GM12878 (cell line): ENCODE results near the gene F10. TPM values are rescaled to one million over a fixed set of nuclear protein-coding genes. Genes with fewer than 3 reads are reported as not detected.

ENCODE experiments used
- ATAC-seq: fragments of 200-7000 bp; cut with Tn5 transposase; 3 replicates; pipeline ENCODE4 v1.9.1; 2020; ENCODE audit warnings: mild to moderate bottlenecking, moderate library complexity
- BruUV-seq: library from RNA; stranded (reverse); fragments of 400-500 nt; replicated peaks from 2 replicates; lab custom pipeline; 2021; lab: Mats Ljungman, UMichigan
- CTCF ChIA-PET: fragments of 300-600 bp; sonication (Branson Sonifier 250); formaldehyde crosslinking; extraction: SDS; loops from one replicate; lab custom pipeline; 2021; ENCODE audit warnings: inconsistent platforms; lab: Yijun Ruan, JAX
- POLR2A ChIA-PET: fragments of 350-600 bp; formaldehyde crosslinking; extraction: SDS; loops from one replicate; lab custom pipeline; 2021; ENCODE audit warnings: inconsistent platforms; lab: Charles Lee
- RAD21 ChIA-PET: fragments of 300-600 bp; sonication (Branson Sonifier 250); formaldehyde crosslinking; loops from one replicate; lab custom pipeline; 2023; ENCODE audit warnings: antibody characterized with exemption; ENCODE audit not compliant: unreplicated experiment; lab: Charles Lee
- SMC1A ChIA-PET: fragments of 300-600 bp; sonication (Branson Sonifier 250); formaldehyde crosslinking; loops from one replicate; lab custom pipeline; 2023; ENCODE audit not compliant: unreplicated experiment, uncharacterized antibody; lab: Charles Lee
- DNase-seq: peaks from one replicate; pipeline ENCODE4 v3.0.0-alpha.2; 2011; ENCODE audit warnings: low read depth, low spot score
- FAIRE-seq: peaks from 3 replicates; lab custom pipeline; 2011; peaks lifted over from hg19 to GRCh38; lab: Jason Lieb, UNC
- H2AFZ ChIP-seq: 2 replicates; pipeline ENCODE4 v1.6.0; 2011; ENCODE audit warnings: low read depth, low read length, control low read depth; ENCODE audit not compliant: control insufficient read depth
- H3K27ac ChIP-seq: 2 replicates; pipeline ENCODE4 v1.5.1; 2011; ENCODE audit warnings: control low read depth; ENCODE audit not compliant: control insufficient read depth, insufficient read depth
- H3K27me3 ChIP-seq, 2 experiments: replicated peaks in 1 of 2; 2 replicates each; pipeline versions ENCODE4 v1.6.0 to v1.6.1; 2011; ENCODE audit warnings: low read length in 1 of 2; ENCODE audit not compliant: control insufficient read depth in 2 of 2, insufficient read depth in 2 of 2
- H3K36me3 ChIP-seq, 2 experiments: 2 replicates each; pipeline ENCODE4 v1.5.1; 2011; ENCODE audit warnings: low read length in 1 of 2; ENCODE audit not compliant: control insufficient read depth in 2 of 2, insufficient read depth in 2 of 2
- H3K4me1 ChIP-seq: 2 replicates; pipeline ENCODE4 v1.6.1; 2011; ENCODE audit warnings: mild to moderate bottlenecking, low read length, moderate library complexity, mixed read lengths; ENCODE audit not compliant: control insufficient read depth, insufficient read depth
- H3K4me2 ChIP-seq: 2 replicates; pipeline ENCODE4 v1.6.0; 2011; ENCODE audit warnings: control low read depth; ENCODE audit not compliant: control insufficient read depth, insufficient read depth
- H3K4me3 ChIP-seq: fragments of 200-600 bp; sonication (generic); 2 replicates; pipeline ENCODE4 v1.5.1; 2016
- H3K79me2 ChIP-seq: 2 replicates; pipeline ENCODE4 v1.6.0; 2011; ENCODE audit warnings: low read length; ENCODE audit not compliant: control insufficient read depth, insufficient read depth
- H3K9ac ChIP-seq: 2 replicates; pipeline ENCODE4 v1.8.0; 2011; ENCODE audit warnings: low read length, control low read depth, mixed read lengths; ENCODE audit not compliant: control insufficient read depth, insufficient read depth
- H3K9me3 ChIP-seq: replicated peaks from 3 replicates; pipeline ENCODE4 v1.5.1; 2011; ENCODE audit warnings: mild to moderate bottlenecking, low read length; ENCODE audit not compliant: control insufficient read depth, insufficient read depth
- H4K20me1 ChIP-seq: 2 replicates; pipeline ENCODE4 v1.6.0; 2011; ENCODE audit not compliant: control insufficient read depth, insufficient read depth
- BCL11A ChIP-seq: IDR thresholded peaks from 2 replicates; pipeline ENCODE4 v1.6.1; 2011; ENCODE audit warnings: low read depth, low read length
- CEBPZ ChIP-seq: fragments of 150-350 bp; IDR thresholded peaks from 2 replicates; pipeline ENCODE4 v1.6.1; 2016; ENCODE audit warnings: low read depth, low read length
- CHD2 ChIP-seq: IDR thresholded peaks from 2 replicates; pipeline ENCODE4 v1.6.1; 2011; ENCODE audit warnings: low read depth, low read length, improper control_type of control experiment, borderline replicate concordance
- FOS ChIP-seq: IDR thresholded peaks from 3 replicates; pipeline ENCODE4 v1.6.1; 2011; ENCODE audit warnings: borderline replicate concordance; ENCODE audit not compliant: insufficient read length; ENCODE audit errors: extremely low read depth
- HDAC6 ChIP-seq: fragments of 200-600 bp; sonication (generic); IDR thresholded peaks from one replicate; pipeline ENCODE4 v1.8.0; 2017; ENCODE audit warnings: antibody characterized with exemption; ENCODE audit not compliant: unreplicated experiment
- IKZF2 ChIP-seq, 2 experiments: fragments of 450-650 bp; IDR thresholded peaks; 2 replicates each; pipeline ENCODE4 v1.6.1; 2017; ENCODE audit warnings: mild to moderate bottlenecking in 2 of 2, moderate library complexity in 2 of 2
- REST ChIP-seq: IDR thresholded peaks from 2 replicates; pipeline ENCODE4 v1.6.1; 2012; ENCODE audit warnings: mild to moderate bottlenecking, low read depth, low read length
- SIN3A ChIP-seq: IDR thresholded peaks from 2 replicates; pipeline ENCODE4 v1.6.1; 2012; ENCODE audit warnings: low read depth, low read length, improper control_type of control experiment
- TBL1XR1 ChIP-seq: IDR thresholded peaks from 2 replicates; pipeline ENCODE4 v1.6.1; 2012; ENCODE audit warnings: low read depth, low read length, improper control_type of control experiment
- ZZZ3 ChIP-seq: IDR thresholded peaks from 2 replicates; pipeline ENCODE4 v1.6.1; 2011; ENCODE audit warnings: low read depth; ENCODE audit not compliant: control insufficient read depth, insufficient read length
- WGBS: methylation state at CpG from one replicate; pipeline ENCODE4 v1.1.6; 2016; ENCODE audit warnings: low lambda C conversion rate; ENCODE audit not compliant: insufficient replicate concordance, insufficient coverage; ENCODE audit errors: missing lambda C conversion rate; 5-methylcytosine and 5-hydroxymethylcytosine counted together
- in situ Hi-C: fragments of 300-500 bp; cut with MboI; formaldehyde crosslinking; loops from 9 replicates; pipeline ENCODE4 v1.14.3; 2018; ENCODE audit warnings: mixed read lengths
- intact Hi-C: fragments of 100-400 bp; cut with micrococcal nuclease; formaldehyde crosslinking; loops from one replicate; pipeline ENCODE4 v1.14.2; 2022; ENCODE audit not compliant: unreplicated experiment
- polyA plus RNA-seq, 11 experiments: library from polyadenylated mRNA; depleted of rRNA in 4 of 11; unstranded in 6 of 11; stranded (reverse) in 5 of 11; fragments of >200 nt; fragmentation: Nextera tagmentation in 4 of 11; fragmentation: Illumina TruSeq in 1 of 11; extraction: Ambion mirVana in 4 of 11; extraction: Trizol in 1 of 11; gene quantifications; 1 replicate in 1 of 11; 2 replicates in 10 of 11; pipeline versions ENCODE4 v1.2.1 to v1.2.3, GENCODE V29; 2011 to 2016; ENCODE audit warnings: inconsistent platforms in 2 of 11, missing spikeins in 2 of 11, low read depth in 1 of 11
- total RNA-seq, 4 experiments: library from RNA; depleted of rRNA in 3 of 4; stranded (reverse); fragments of >200 nt in 3 of 4; fragmentation: Illumina TruSeq in 1 of 4; extraction: Trizol in 1 of 4; gene quantifications; 2 replicates each; pipeline versions ENCODE4 v1.2.1 to v1.2.3, GENCODE V29; 2013 to 2021
- TF ChIP-seq, protein P1 (sequence below): fragments of 450-650 bp; IDR thresholded peaks from 2 replicates; pipeline ENCODE4 v1.6.1; 2017; ENCODE audit warnings: borderline replicate concordance
- TF ChIP-seq, protein P2 (sequence below): fragments of 450-650 bp; IDR thresholded peaks from 2 replicates; pipeline ENCODE4 v1.6.1; 2014; ENCODE audit warnings: mild to moderate bottlenecking

The F10 gene
- total and polyA plus RNA-seq, 10 of the 15 experiments (the other 5 are each of a cell fraction or from before 2014, with no cell fraction given), result not detected

GRCh38 chr13:113142876-113143275 lies 20.3 kb downstream of the F10 start (continued):
- TF ChIP-seq, protein P1, sequence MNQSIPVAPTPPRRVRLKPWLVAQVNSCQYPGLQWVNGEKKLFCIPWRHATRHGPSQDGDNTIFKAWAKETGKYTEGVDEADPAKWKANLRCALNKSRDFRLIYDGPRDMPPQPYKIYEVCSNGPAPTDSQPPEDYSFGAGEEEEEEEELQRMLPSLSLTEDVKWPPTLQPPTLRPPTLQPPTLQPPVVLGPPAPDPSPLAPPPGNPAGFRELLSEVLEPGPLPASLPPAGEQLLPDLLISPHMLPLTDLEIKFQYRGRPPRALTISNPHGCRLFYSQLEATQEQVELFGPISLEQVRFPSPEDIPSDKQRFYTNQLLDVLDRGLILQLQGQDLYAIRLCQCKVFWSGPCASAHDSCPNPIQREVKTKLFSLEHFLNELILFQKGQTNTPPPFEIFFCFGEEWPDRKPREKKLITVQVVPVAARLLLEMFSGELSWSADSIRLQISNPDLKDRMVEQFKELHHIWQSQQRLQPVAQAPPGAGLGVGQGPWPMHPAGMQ, result no peak

DNA sequence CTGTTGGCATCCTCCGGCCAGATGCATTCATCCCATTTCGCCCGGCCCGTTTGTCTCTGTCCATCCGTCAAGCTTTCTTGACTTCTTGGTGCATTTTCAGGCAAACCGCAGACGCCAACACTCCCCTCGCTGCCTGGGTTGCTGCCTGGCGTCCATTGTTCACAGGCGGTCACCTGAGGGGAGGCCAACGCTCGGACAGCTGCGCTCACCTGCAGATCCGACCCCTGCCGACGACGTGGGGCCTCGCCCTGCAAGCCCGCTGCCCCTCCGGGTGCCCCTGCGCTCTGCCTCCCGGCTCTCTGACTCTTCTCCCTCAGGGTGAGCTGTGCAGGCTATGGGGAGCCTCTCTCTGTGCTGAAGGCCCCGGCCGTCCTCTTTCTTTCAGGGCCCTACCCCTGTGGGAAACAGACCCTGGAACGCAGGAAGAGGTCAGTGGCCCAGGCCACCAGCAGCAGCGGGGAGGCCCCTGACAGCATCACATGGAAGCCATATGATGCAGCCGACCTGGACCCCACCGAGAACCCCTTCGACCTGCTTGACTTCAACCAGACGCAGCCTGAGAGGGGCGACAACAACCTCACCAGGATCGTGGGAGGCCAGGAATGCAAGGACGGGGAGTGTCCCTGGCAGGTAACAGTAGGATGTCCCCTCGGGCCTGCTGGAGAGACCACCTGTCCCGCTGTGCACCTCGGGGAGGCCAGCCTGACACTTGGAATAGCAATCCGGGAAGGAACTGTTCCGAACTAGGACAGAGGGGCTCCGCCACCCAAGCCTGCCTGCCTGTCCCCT lies 21.1 kb downstream of the F10 start:
- Histone ChIP-seq H3K79me2 (no peaks in the 10 kb centered on the region), H4K20me1 (no peaks in the 10 kb centered on the region), H3K4me2 (no peak overlapping the region), H3K9ac (no peak overlapping the region), H3K27ac (no peak overlapping the region), H3K9me3 (no peaks in the 10 kb centered on the region; the same call in 2 of the 3 replicates), H3K4me1 (no peaks in the 10 kb centered on the region), H3K27me3 (no peaks in the 10 kb centered on the region; a peak in 1 of 4 replicates), H3K36me3 (no peaks in the 10 kb centered on the region)
- no TSS peak for BruUV-seq
- FAIRE-seq, result no peak
- DNase-seq, result no peak
- ChIA-PET CTCF (interaction anchor here (0.6 to 0.7 kb wide), 2 partner anchors 85 to 252 kb away, joined by 3 read pairs; no protein-coding TSS in a partner anchor), RAD21 (no interaction called here), POLR2A (no interaction called here), SMC1A (no interaction called here)
- in situ Hi-C loops, result no loop called here
- no peak for TF ChIP-seq TBL1XR1
- TF ChIP-seq FOS, result no peak
- TF ChIP-seq REST, result no peak
- no peak for TF ChIP-seq IKZF2 (IDR thresholded peaks at IDR 0.05)
- no peak for TF ChIP-seq CEBPZ
- TF ChIP-seq, protein P2, sequence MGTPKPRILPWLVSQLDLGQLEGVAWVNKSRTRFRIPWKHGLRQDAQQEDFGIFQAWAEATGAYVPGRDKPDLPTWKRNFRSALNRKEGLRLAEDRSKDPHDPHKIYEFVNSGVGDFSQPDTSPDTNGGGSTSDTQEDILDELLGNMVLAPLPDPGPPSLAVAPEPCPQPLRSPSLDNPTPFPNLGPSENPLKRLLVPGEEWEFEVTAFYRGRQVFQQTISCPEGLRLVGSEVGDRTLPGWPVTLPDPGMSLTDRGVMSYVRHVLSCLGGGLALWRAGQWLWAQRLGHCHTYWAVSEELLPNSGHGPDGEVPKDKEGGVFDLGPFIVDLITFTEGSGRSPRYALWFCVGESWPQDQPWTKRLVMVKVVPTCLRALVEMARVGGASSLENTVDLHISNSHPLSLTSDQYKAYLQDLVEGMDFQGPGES, result no peak
- TF ChIP-seq CHD2, result no peak
- TF ChIP-seq HDAC6, result no peak
- no peak for TF ChIP-seq ZZZ3
- no peak for TF ChIP-seq BCL11A
- TF ChIP-seq SIN3A, result no peak
- TF ChIP-seq, all 136 proteins: peak for 0
- no peak overlapping the region for H3K4me3 ChIP-seq
- no peak for ATAC-seq
- 53% methylated on average over 39 of the region's 39 CpGs for WGBS
- intact Hi-C loops, result no loop called here
- no peak overlapping the region for H2AFZ ChIP-seq
